ENCODE measurements around the gene BST1. TPM values are rescaled to one million over a fixed set of nuclear protein-coding genes. Genes with fewer than 3 reads are reported as not detected.

The BST1 gene
- total and polyA plus RNA-seq, 10 of the 15 experiments (the other 5 are each of a cell fraction or from before 2014, with no cell fraction given) = 0.04 to 0.42 (median 0.11) TPM; not detected in 1

GRCh38 chr4:15674046-15674445 is 28.8 kb upstream of the BST1 start (continued):
- TF ChIP-seq CHD4 (IDR thresholded peaks at IDR 0.05) = no peak
- no peak for TF ChIP-seq CBX5 (IDR thresholded peaks at IDR 0.05; ENCODE audit: low read depth)
- TF ChIP-seq TCF7 (IDR thresholded peaks at IDR 0.05; ENCODE audit: borderline replicate concordance) = no peak
- no peak for TF ChIP-seq POLR2A (IDR thresholded peaks at IDR 0.05; ENCODE audit: low read depth, low read length)
- no peak for TF ChIP-seq MAX (IDR thresholded peaks at IDR 0.05; ENCODE audit: low read depth, low read length)
- no peak for TF ChIP-seq SRF (IDR thresholded peaks at IDR 0.05; ENCODE audit: low read depth in 2 of 2, low read length in 2 of 2)
- TF ChIP-seq TCF12 (IDR thresholded peaks at IDR 0.05; ENCODE audit: low read depth, low read length) = no peak
- no peak for TF ChIP-seq MYB (IDR thresholded peaks at IDR 0.05; ENCODE audit: borderline replicate concordance, low read depth, low read length)
- no peak for TF ChIP-seq HCFC1 (IDR thresholded peaks at IDR 0.05; ENCODE audit: low read length)

- no peak for ATAC-seq
- ChIA-PET POLR2A (interaction anchor here (0.7 to 3.4 kb wide), 4 partner anchors 10 to 662 kb away, joined by 3 to 15 read pairs (median 6); partner anchors contain the start of gene FBXL5), SMC1A (ENCODE audit: uncharacterized antibody, unreplicated experiment) (interaction anchor here (0.8 to 2.4 kb wide), 7 partner anchors 11 to 216 kb away, joined by 3 to 13 read pairs (median 6); no protein-coding TSS in a partner anchor), CTCF (interaction anchor here (0.6 to 3.1 kb wide), 7 partner anchors 10 to 195 kb away, joined by 3 to 20 read pairs (median 4); no protein-coding TSS in a partner anchor), RAD21 (ENCODE audit: unreplicated experiment) (interaction anchor here (0.8 to 1.8 kb wide), 4 partner anchors 15 to 250 kb away, joined by 3 to 13 read pairs (median 5); partner anchors contain the start of gene FBXL5)
- Histone ChIP-seq H3K36me3 (ENCODE audit: control insufficient read depth in 2 of 2, insufficient read depth in 2 of 2, low read length in 1 of 2) (no peaks in the 10 kb centered on the region), H3K9ac (ENCODE audit: control insufficient read depth, insufficient read depth, low read length) (no peak overlapping the region), H4K20me1 (ENCODE audit: control insufficient read depth, insufficient read depth) (no peaks in the 10 kb centered on the region), H2AFZ (ENCODE audit: control insufficient read depth, low read depth, low read length) (no peak overlapping the region), H3K79me2 (ENCODE audit: control insufficient read depth, insufficient read depth, low read length) (peaks cover 63% of the 10 kb centered on the region), H3K4me3 (no peak overlapping the region), H3K27me3 (replicated peaks in 1 of 2; ENCODE audit: control insufficient read depth in 2 of 2, insufficient read depth in 2 of 2, low read length in 1 of 2) (no peaks in the 10 kb centered on the region), H3K9me3 (replicated peaks; ENCODE audit: control insufficient read depth, insufficient read depth, low read length) (no peaks in the 10 kb centered on the region), H3K4me1 (ENCODE audit: control insufficient read depth, insufficient read depth, low read length) (peaks cover 4% of the 10 kb centered on the region; the same call in 1 of the 2 replicates), H3K27ac (ENCODE audit: control insufficient read depth, insufficient read depth) (no peak overlapping the region), H3K4me2 (ENCODE audit: control insufficient read depth, insufficient read depth) (peak overlapping the region; percentile 75)
- no peak for FAIRE-seq
- BruUV-seq (replicated peaks) = no TSS peak
- DNase-seq (ENCODE audit: low read depth, low spot score) = no peak
- WGBS (ENCODE audit: insufficient coverage, insufficient replicate concordance, low lambda C conversion rate, missing lambda C conversion rate) = 75% methylated on average over 4 of the region's 4 CpGs
- in situ Hi-C loops (cut with MboI) (no loop called here), intact Hi-C loops (cut with micrococcal nuclease; ENCODE audit: unreplicated experiment) (no loop called here)
- TF ChIP-seq RBBP5 (conservative IDR thresholded peaks at IDR 0.05) (no peak), BMI1 (IDR thresholded peaks at IDR 0.05; ENCODE audit: borderline replicate concordance) (no peak), BCLAF1 (IDR thresholded peaks at IDR 0.05) (no peak), CHD1 (IDR thresholded peaks at IDR 0.05; ENCODE audit: low read depth, low read length) (no peak), HDGF (IDR thresholded peaks at IDR 0.05) (no peak), BHLHE40 (IDR thresholded peaks at IDR 0.05; ENCODE audit: borderline replicate concordance in 1 of 2, low read depth in 2 of 2, low read length in 1 of 2) (no peak), RELA (IDR thresholded peaks at IDR 0.05; ENCODE audit: borderline replicate concordance, partially characterized antibody) (no peak), SRF (IDR thresholded peaks at IDR 0.05; ENCODE audit: low read depth in 2 of 2, low read length in 2 of 2) (no peak), SMAD1 (IDR thresholded peaks at IDR 0.05; ENCODE audit: low read depth, partially characterized antibody) (no peak), POLR2AphosphoS2 (IDR thresholded peaks at IDR 0.05; ENCODE audit: low read depth, low read length) (no peak)
Measured at GRCh38 chr4:15674926-15675325, 27.9 kb upstream of the BST1 start.
